Ishikawa (cell line): ENCODE results near the gene SNX1.

Source experiments
- CEBPB ChIP-seq: IDR thresholded peaks from 2 replicates; pipeline ENCODE4 v1.6.1; 2012
- CREB1 ChIP-seq: IDR thresholded peaks from 2 replicates; pipeline ENCODE4 v1.6.1; 2012; ENCODE audit warnings: low read depth
- EGR1 ChIP-seq: IDR thresholded peaks from 2 replicates; pipeline ENCODE4 v1.6.1; 2012
- EP300 ChIP-seq: IDR thresholded peaks from 2 replicates; pipeline ENCODE4 v1.6.1; 2012; ENCODE audit warnings: borderline replicate concordance
- FOXM1 ChIP-seq: IDR thresholded peaks from 2 replicates; pipeline ENCODE4 v1.6.1; 2012; ENCODE audit warnings: low read depth, borderline replicate concordance
- MAX ChIP-seq: IDR thresholded peaks from 2 replicates; pipeline ENCODE4 v1.6.1; 2012
- NFIC ChIP-seq: IDR thresholded peaks from 2 replicates; pipeline ENCODE4 v1.6.1; 2012
- RAD21 ChIP-seq: IDR thresholded peaks from 2 replicates; pipeline ENCODE4 v1.6.1; 2012; ENCODE audit warnings: low read depth
- REST ChIP-seq: IDR thresholded peaks from 2 replicates; pipeline ENCODE4 v1.6.1; 2012; ENCODE audit warnings: low read depth, mild to moderate bottlenecking
- TAF1 ChIP-seq: IDR thresholded peaks from 2 replicates; pipeline ENCODE4 v1.6.1; 2012; ENCODE audit warnings: low read depth, mild to moderate bottlenecking
- TCF12 ChIP-seq: IDR thresholded peaks from 2 replicates; pipeline ENCODE4 v1.6.1; 2012; ENCODE audit warnings: low read depth
- TEAD4 ChIP-seq: IDR thresholded peaks from 2 replicates; pipeline ENCODE4 v1.6.1; 2012
- USF1 ChIP-seq: IDR thresholded peaks from 2 replicates; pipeline ENCODE4 v1.6.1; 2012
- YY1 ChIP-seq: IDR thresholded peaks from 2 replicates; pipeline ENCODE4 v1.6.1; 2012; ENCODE audit warnings: low read depth
- ZBTB7A ChIP-seq: IDR thresholded peaks from 2 replicates; pipeline ENCODE4 v1.6.1; 2012; ENCODE audit warnings: low read depth

Gene SNX1

GRCh38 chr15:64155802-64156651, 60.2 kb downstream of the SNX1 start:
- TF ChIP-seq TAF1 (no peak), NFIC (no peak), ZBTB7A (no peak), FOXM1 (no peak), TCF12 (no peak), EGR1 (no peak), YY1 (no peak), MAX (no peak), REST (no peak), RAD21 (no peak), CEBPB (no peak), CREB1 (no peak), EP300 (no peak), TEAD4 (no peak), USF1 (no peak)

- no peak for TF ChIP-seq CREB1
- no peak for TF ChIP-seq REST
- no peak for TF ChIP-seq ZBTB7A
- TF ChIP-seq USF1 = no peak
- no peak for TF ChIP-seq EGR1
- TF ChIP-seq YY1 = no peak
- TF ChIP-seq TCF12 = no peak
- no peak for TF ChIP-seq NFIC
- TF ChIP-seq TAF1 = no peak
- no peak for TF ChIP-seq EP300
- TF ChIP-seq CEBPB = no peak
- TF ChIP-seq FOXM1 = no peak
These were observed 61.0 kb downstream of the SNX1 start for GRCh38 chr15:64156652-64157331.

GRCh38 chr15:64157599-64158125, 61.9 kb downstream of the SNX1 start:
- no peak for TF ChIP-seq YY1
- TF ChIP-seq FOXM1 = no peak

- TF ChIP-seq USF1 (no peak), MAX (no peak), ZBTB7A (no peak), YY1 (no peak), EGR1 (no peak), NFIC (no peak), TEAD4 (no peak), TCF12 (no peak), CEBPB (no peak), REST (no peak), RAD21 (no peak), FOXM1 (no peak), TAF1 (no peak), CREB1 (no peak), EP300 (no peak)
These were observed 62.8 kb downstream of the SNX1 start for GRCh38 chr15:64158363-64159134.
